ENCODE results near the gene ADK. TPM values are rescaled to one million over a fixed set of nuclear protein-coding genes. Genes with fewer than 3 reads are reported as not detected.

Gene ADK
- total and polyA plus RNA-seq, 10 donors, result 11.1 to 40.5 (median 32.1) TPM

DNA sequence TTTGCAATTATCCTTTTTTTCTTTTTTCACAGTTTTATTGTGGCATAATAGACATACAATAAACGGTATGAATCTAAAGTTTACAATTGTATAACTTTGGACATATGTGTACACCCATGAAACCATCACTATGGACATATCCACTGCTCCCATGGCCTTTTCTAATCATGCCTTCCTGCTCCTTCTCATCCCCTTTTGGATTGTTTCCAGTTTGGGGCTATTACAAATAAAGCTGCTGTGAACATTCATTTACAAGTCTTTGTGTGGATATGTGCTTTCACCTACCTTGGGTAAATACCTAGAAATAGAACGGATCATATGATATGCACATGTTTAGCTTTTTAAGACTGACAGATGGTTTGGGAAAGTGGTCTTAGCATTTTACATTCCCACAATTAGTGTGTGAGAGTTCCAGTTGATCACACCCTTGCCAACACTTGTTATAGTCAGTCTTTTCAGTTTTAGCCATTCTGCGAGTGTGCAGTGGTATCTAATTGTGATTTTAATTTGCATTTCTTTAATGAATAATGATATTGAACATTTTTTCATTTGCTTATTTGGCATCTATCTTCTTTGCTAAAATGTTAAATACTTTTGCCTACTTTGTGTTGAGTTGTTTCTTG is 554.4 kb downstream of the ADK start:
- TF ChIP-seq POLR2AphosphoS5 (IDR thresholded peaks at IDR 0.05), result no peak
- TF ChIP-seq POLR2A (IDR thresholded peaks at IDR 0.05), result no peak
- TF ChIP-seq, protein P1, sequence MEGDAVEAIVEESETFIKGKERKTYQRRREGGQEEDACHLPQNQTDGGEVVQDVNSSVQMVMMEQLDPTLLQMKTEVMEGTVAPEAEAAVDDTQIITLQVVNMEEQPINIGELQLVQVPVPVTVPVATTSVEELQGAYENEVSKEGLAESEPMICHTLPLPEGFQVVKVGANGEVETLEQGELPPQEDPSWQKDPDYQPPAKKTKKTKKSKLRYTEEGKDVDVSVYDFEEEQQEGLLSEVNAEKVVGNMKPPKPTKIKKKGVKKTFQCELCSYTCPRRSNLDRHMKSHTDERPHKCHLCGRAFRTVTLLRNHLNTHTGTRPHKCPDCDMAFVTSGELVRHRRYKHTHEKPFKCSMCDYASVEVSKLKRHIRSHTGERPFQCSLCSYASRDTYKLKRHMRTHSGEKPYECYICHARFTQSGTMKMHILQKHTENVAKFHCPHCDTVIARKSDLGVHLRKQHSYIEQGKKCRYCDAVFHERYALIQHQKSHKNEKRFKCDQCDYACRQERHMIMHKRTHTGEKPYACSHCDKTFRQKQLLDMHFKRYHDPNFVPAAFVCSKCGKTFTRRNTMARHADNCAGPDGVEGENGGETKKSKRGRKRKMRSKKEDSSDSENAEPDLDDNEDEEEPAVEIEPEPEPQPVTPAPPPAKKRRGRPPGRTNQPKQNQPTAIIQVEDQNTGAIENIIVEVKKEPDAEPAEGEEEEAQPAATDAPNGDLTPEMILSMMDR (IDR thresholded peaks at IDR 0.05 in 8 of 11, conservative IDR thresholded peaks at IDR 0.05 in 3 of 11), result no peak
- Histone ChIP-seq H3K4me1 (no peaks in the 10 kb centered on the region), H3K27me3 (replicated peaks in 1 of 7) (no peaks in the 10 kb centered on the region), H3K27ac (no peak overlapping the region), H3K4me3 (no peak overlapping the region), H3K9me3 (no peaks in the 10 kb centered on the region), H3K36me3 (peaks cover 0 to 51% (median 21%) of the 10 kb centered on the region in 6 donors)
- 92 to 99% (median 97%) methylated on average over 3 of the region's 3 CpGs for WGBS, 5 donors
- intact Hi-C loops (cut with DNase I; ENCODE audit: low total_unique reads), result no loop called here
- no peak for DNase-seq

DNA sequence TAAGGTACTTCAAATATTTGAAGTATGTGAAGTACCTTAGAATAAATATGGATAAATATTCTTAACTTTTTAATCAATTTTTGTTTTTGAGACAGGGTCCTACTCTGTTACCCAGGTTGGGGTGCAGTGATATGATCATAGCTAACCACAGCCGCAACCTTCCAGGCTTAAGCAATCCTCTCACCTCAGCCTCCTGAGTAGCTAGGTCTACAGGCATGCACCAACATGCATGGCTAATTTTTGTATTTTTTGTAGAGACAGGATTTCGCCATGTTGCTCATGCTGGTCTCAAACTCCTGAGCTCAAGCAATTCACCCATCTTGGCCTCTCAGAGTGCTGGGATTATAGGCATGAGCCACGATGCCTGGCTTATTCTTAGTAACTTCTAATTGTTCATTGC is 555.9 kb downstream of the ADK start:
- Histone ChIP-seq H3K27me3 (replicated peaks in 1 of 7) (no peaks in the 10 kb centered on the region), H3K27ac (no peak overlapping the region), H3K4me1 (no peaks in the 10 kb centered on the region), H3K36me3 (peaks cover 0 to 51% (median 21%) of the 10 kb centered on the region in 6 donors), H3K9me3 (no peaks in the 10 kb centered on the region), H3K4me3 (no peak overlapping the region)
- no peak for DNase-seq
- intact Hi-C loops (cut with DNase I; ENCODE audit: low total_unique reads), result no loop called here
- TF ChIP-seq POLR2A (IDR thresholded peaks at IDR 0.05) (no peak), POLR2AphosphoS5 (IDR thresholded peaks at IDR 0.05) (no peak)
- TF ChIP-seq, protein P1 (IDR thresholded peaks at IDR 0.05 in 8 of 11, conservative IDR thresholded peaks at IDR 0.05 in 3 of 11), result no peak
- 95 to 100% (median 97%) methylated on average over 3 of the region's 3 CpGs for WGBS, 5 donors

DNA sequence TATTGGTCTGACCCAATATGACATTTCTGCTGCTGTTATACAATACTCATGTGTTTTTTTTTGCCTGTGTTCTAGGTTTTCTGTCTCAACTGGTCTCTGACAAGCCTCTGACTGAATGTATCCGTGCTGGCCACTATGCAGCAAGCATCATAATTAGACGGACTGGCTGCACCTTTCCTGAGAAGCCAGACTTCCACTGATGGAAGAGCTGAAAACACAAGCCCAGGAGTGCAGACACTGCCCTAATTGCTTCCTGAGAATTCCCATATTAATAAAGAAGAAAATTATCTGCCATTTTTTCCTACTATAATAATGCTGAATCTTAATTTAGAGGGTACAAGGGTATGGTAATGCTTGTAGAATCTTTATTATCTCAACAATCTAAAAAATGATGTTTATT is 557.2 kb downstream of the ADK start:
- Histone ChIP-seq H3K27me3 (replicated peaks in 1 of 7) (no peaks in the 10 kb centered on the region), H3K4me1 (no peaks in the 10 kb centered on the region), H3K27ac (no peak overlapping the region), H3K9me3 (no peaks in the 10 kb centered on the region), H3K36me3 (peaks cover 0 to 38% (median 19%) of the 10 kb centered on the region in 6 donors), H3K4me3 (no peak overlapping the region)
- no peak for TF ChIP-seq POLR2AphosphoS5 (IDR thresholded peaks at IDR 0.05)
- TF ChIP-seq, protein P1 (IDR thresholded peaks at IDR 0.05 in 8 of 11, conservative IDR thresholded peaks at IDR 0.05 in 3 of 11), result no peak
- TF ChIP-seq POLR2A (IDR thresholded peaks at IDR 0.05), result no peak
- WGBS, 5 donors, result 91 to 99% (median 94%) methylated on average over 2 of the region's 2 CpGs
- intact Hi-C loops (cut with DNase I; ENCODE audit: low total_unique reads), result no loop called here
- no peak for DNase-seq

DNA sequence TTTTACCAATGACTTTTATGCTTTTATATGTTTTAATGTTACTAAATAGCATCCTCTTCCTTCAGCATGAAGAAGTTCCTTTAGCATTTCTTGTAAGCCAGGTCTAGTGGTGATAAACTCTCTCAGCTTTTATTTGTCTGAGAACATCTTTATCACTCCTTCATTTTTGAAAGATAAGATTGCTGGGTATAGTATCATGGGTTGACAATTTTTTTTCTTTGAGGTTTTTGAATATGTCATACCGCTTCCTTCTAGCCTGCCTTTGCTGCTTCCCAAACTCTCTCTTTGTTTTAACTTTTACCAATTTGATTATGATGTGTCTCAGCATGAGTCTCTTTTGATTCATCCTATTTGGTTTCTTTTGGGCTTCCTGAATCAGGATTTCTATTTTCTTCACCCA is 567.2 kb downstream of the ADK start:
- intact Hi-C loops (cut with DNase I; ENCODE audit: low total_unique reads), result no loop called here
- Histone ChIP-seq H3K4me1 (no peaks in the 10 kb centered on the region), H3K9me3 (peaks cover 5 to 39% (median 34%) of the 10 kb centered on the region in 8 donors), H3K27me3 (replicated peaks in 1 of 7) (no peaks in the 10 kb centered on the region), H3K36me3 (peaks cover 0 to 22% (median 8%) of the 10 kb centered on the region in 6 donors), H3K27ac (no peak overlapping the region), H3K4me3 (no peak overlapping the region)
- no peak for TF ChIP-seq POLR2AphosphoS5 (IDR thresholded peaks at IDR 0.05)
- no peak for TF ChIP-seq POLR2A (IDR thresholded peaks at IDR 0.05)
- TF ChIP-seq, protein P1 (IDR thresholded peaks at IDR 0.05 in 8 of 11, conservative IDR thresholded peaks at IDR 0.05 in 3 of 11), result no peak
- 97 to 98% (median 97%) methylated on average over 1 of the region's 1 CpG for WGBS, 5 donors
- no peak for DNase-seq
